ENCODE measurements around the gene GDA.

Gene GDA

GRCh38 chr9:72149231-72149975, at the start of gene GDA:
GDA (plus strand) TSS chr9:72149440; CDS start chr9:72149560, 120 bp downstream.
- no peak for DNase-seq

GRCh38 chr9:72102520-72102919, 46.7 kb upstream of the GDA start:
- no peak for DNase-seq

- no peak for DNase-seq
Measured at GRCh38 chr9:72113056-72113455, 36.2 kb upstream of the GDA start.

GRCh38 chr9:72119853-72120252, 29.4 kb upstream of the GDA start:
- no peak for DNase-seq

GRCh38 chr9:72124947-72125346, 24.3 kb upstream of the GDA start:
- no peak for DNase-seq

- DNase-seq = no peak
Measured at GRCh38 chr9:72127753-72128152, 21.5 kb upstream of the GDA start.

GRCh38 chr9:72128526-72128925, 20.7 kb upstream of the GDA start:
- DNase-seq = no peak

GRCh38 chr9:72129271-72130156, 19.7 kb upstream of the GDA start:
- no peak for DNase-seq

- no peak for DNase-seq
Measured at GRCh38 chr9:72130321-72130720, 18.9 kb upstream of the GDA start.

- no peak for DNase-seq
Measured at GRCh38 chr9:72131206-72131605, 18.0 kb upstream of the GDA start.

GRCh38 chr9:72132052-72132451, 17.2 kb upstream of the GDA start:
- no peak for DNase-seq

GRCh38 chr9:72133365-72134035, 15.7 kb upstream of the GDA start:
- no peak for DNase-seq

GRCh38 chr9:72134801-72135200, 14.4 kb upstream of the GDA start:
- DNase-seq = no peak

GRCh38 chr9:72137697-72138365, 11.4 kb upstream of the GDA start:
- no peak for DNase-seq

GRCh38 chr9:72139226-72139625, 10.0 kb upstream of the GDA start:
- no peak for DNase-seq

GRCh38 chr9:72140586-72140985, 8.7 kb upstream of the GDA start:
- DNase-seq = no peak

- DNase-seq = no peak
Measured at GRCh38 chr9:72141484-72141883, 7.8 kb upstream of the GDA start.

- no peak for DNase-seq
Measured at GRCh38 chr9:72144756-72145492, 4.3 kb upstream of the GDA start.

GRCh38 chr9:72145733-72146505, 3.3 kb upstream of the GDA start:
- no peak for DNase-seq

- no peak for DNase-seq
Measured at GRCh38 chr9:72147676-72148075, 1.6 kb upstream of the GDA start.

GRCh38 chr9:72150127-72150526, 887 bp downstream of the GDA start:
- DNase-seq = no peak

GRCh38 chr9:72150661-72151060, 1.4 kb downstream of the GDA start:
- no peak for DNase-seq
